ENCODE results near the gene LIMS1.
"Not testable (repeated sequence)": the region's sequence is repeated elsewhere in the genome, so short reads cannot be mapped to it uniquely, and the experiment has no call there.

DNA sequence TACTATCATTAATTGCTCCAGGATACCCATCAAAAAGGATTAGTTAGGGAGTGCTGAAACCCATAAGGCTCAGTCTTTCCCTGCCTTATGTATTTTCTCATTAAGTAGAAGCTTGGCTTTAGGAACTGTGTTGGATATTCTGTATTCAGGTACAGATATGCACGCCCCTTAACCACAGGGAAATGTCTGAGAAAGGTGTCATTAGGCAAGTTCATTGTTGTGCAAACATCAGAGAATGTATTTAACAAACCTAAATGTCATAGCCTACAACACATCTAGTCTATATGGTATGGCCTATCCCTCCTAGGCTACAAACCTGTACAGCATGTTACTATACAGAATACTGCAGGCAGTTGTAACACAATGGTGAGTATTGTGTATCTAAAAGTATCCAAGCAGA is 130.7 kb downstream of the LIMS1 start:
- TF ChIP-seq, protein P1, sequence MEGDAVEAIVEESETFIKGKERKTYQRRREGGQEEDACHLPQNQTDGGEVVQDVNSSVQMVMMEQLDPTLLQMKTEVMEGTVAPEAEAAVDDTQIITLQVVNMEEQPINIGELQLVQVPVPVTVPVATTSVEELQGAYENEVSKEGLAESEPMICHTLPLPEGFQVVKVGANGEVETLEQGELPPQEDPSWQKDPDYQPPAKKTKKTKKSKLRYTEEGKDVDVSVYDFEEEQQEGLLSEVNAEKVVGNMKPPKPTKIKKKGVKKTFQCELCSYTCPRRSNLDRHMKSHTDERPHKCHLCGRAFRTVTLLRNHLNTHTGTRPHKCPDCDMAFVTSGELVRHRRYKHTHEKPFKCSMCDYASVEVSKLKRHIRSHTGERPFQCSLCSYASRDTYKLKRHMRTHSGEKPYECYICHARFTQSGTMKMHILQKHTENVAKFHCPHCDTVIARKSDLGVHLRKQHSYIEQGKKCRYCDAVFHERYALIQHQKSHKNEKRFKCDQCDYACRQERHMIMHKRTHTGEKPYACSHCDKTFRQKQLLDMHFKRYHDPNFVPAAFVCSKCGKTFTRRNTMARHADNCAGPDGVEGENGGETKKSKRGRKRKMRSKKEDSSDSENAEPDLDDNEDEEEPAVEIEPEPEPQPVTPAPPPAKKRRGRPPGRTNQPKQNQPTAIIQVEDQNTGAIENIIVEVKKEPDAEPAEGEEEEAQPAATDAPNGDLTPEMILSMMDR (IDR thresholded peaks at IDR 0.05): not testable (repeated sequence)
- TF ChIP-seq REST (IDR thresholded peaks at IDR 0.05; ENCODE audit: insufficient read depth in 1 of 2, low read depth in 2 of 2, low read length in 1 of 2): not testable (repeated sequence)
